Fibroblast of the aortic adventitia (primary cell): ENCODE results near the gene CFAP61. TPM values are rescaled to one million over a fixed set of nuclear protein-coding genes. Genes with fewer than 3 reads are reported as not detected.

Experiments
- DNase-seq: peaks from one replicate; pipeline ENCODE4 v3.0.0-alpha.2; 2010; ENCODE audit warnings: low read depth
- H3K4me3 ChIP-seq: 2 replicates; pipeline ENCODE4 v1.5.1; 2011; ENCODE audit warnings: low read depth, mild to moderate bottlenecking, control low read depth, low read length, moderate library complexity
- CTCF ChIP-seq: IDR thresholded peaks from 2 replicates; pipeline ENCODE4 v1.5.1; 2011; ENCODE audit warnings: mild to moderate bottlenecking, low read length, control low read depth, inconsistent platforms; ENCODE audit not compliant: insufficient read depth
- total RNA-seq: library from RNA; depleted of rRNA; stranded (reverse); fragments of >200 nt; gene quantifications from 2 replicates; pipeline ENCODE4 v1.2.3, GENCODE V29; 2012; ENCODE audit warnings: low replicate concordance

Gene CFAP61
- total RNA-seq, 1 donor: 0.18 TPM

- H3K4me3 ChIP-seq: no peak overlapping the region
- no peak for TF ChIP-seq CTCF
- DNase-seq: no peak
Observed at GRCh38 chr20:20386192-20386591, 333.9 kb downstream of the CFAP61 start.

GRCh38 chr20:20390393-20390792, 338.1 kb downstream of the CFAP61 start:
- H3K4me3 ChIP-seq: no peak overlapping the region
- no peak for DNase-seq
- no peak for TF ChIP-seq CTCF

DNA sequence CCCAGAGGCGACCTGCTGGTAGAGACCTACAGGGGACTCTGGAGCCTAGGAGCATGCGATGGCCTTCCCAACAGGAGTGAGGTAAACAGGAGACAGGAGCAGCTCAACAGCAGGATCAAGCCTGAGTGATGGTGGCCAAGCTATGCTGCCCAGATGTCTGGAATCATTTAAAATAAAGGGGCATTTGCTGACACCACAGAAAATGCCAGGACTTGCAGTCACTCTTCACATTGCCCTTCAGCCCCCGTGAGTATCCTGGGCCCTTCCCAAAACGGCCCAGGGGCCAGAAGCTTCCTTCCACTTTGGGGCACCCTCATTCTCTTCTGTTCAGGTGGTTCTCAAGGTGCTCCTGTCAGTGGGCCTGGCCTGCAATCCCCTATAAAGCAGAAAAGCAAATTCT, 338.8 kb downstream of the CFAP61 start:
- no peak for TF ChIP-seq CTCF
- DNase-seq: no peak

DNA sequence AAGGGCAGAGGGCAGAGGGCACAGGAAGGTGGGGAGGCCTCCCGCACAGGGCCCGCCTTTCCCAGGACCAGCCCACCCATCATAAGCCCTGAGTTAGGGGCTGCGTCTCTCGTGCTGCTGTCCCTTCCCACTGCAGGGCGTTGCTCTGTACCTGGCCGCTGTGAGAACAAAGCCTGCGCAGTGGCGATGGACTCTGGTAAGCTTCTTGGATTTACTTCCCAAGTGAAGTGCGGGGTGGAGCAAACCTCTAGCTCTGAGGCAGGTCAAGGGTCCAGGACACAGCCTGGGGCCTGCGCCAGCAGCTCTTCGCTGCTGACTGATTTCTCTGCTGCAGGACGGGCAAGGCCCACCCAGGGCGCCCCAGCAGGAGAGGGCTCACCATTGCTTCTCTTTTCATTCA, 339.4 kb downstream of the CFAP61 start:
- H3K4me3 ChIP-seq: no peak overlapping the region
- no peak for TF ChIP-seq CTCF
- no peak for DNase-seq

More for the DNA sequence above, 338.8 kb downstream of the CFAP61 start:
- no peak overlapping the region for H3K4me3 ChIP-seq

GRCh38 chr20:20393207-20394120, 341.1 kb downstream of the CFAP61 start:
- TF ChIP-seq CTCF: no peak

DNA sequence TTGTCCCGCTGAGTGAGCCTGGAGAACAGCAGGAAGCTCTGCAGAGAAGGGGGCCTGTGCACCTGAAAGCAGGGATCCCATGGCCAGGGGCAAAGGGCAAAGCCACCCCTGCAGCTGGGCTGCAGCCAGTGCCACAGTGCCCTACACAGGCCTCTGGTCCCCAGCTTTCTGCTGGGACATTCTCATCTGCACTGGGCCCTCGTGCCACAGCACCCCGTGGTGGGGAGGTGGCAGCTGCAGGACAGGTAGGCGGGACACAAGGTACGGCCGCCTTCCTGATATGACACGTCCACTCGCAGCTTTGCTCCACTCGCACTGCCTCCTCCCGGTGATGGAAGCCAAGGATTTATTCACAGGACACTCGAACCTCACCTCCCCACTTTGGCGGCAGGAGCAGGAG, 342.8 kb downstream of the CFAP61 start:
- no peak overlapping the region for H3K4me3 ChIP-seq
- no peak for DNase-seq
- TF ChIP-seq CTCF: no peak

More at GRCh38 chr20:20393207-20394120, 341.1 kb downstream of the CFAP61 start:
- no peak overlapping the region for H3K4me3 ChIP-seq
- DNase-seq: no peak
